GM19043 (cell line): Measurements from ENCODE around the gene NEU4.
"Not testable (repeated sequence)": the region's sequence is repeated elsewhere in the genome, so short reads cannot be mapped to it uniquely, and the experiment has no call there.

Source experiments
- ATAC-seq: cut with Tn5 transposase; IDR thresholded peaks from one replicate; pipeline ENCODE4 v1.9.1; 2021; ENCODE audit warnings: low read depth; ENCODE audit not compliant: unreplicated experiment

The NEU4 gene

GRCh38 chr2:241774419-241775222 lies 34.4 kb upstream of the NEU4 start:
- no peak for ATAC-seq

GRCh38 chr2:241775223-241776177 lies 33.5 kb upstream of the NEU4 start:
- no peak for ATAC-seq

- no peak for ATAC-seq
These were observed 32.4 kb upstream of the NEU4 start, which contains the start of gene GAL3ST2 for GRCh38 chr2:241776336-241777169. TSS of gene GAL3ST2 (plus strand) at chr2:241776822. CDS start at chr2:241776956, 134 bp downstream.

- no peak for ATAC-seq
These were observed 31.8 kb upstream of the NEU4 start for GRCh38 chr2:241777170-241777685.

GRCh38 chr2:241777686-241778627 lies 31.0 kb upstream of the NEU4 start:
- no peak for ATAC-seq

- ATAC-seq, result no peak
These were observed 27.9 kb upstream of the NEU4 start for GRCh38 chr2:241780939-241781569.

GRCh38 chr2:241782053-241782452 lies 26.9 kb upstream of the NEU4 start:
- ATAC-seq, result not testable (repeated sequence)

- ATAC-seq, result no peak
These were observed 20.9 kb upstream of the NEU4 start for GRCh38 chr2:241788135-241788534.

- ATAC-seq, result no peak
These were observed 20.4 kb upstream of the NEU4 start for GRCh38 chr2:241788572-241788971.

- ATAC-seq, result not testable (repeated sequence)
These were observed 17.6 kb upstream of the NEU4 start for GRCh38 chr2:241791385-241791784.

GRCh38 chr2:241793385-241793784 lies 15.6 kb upstream of the NEU4 start:
- ATAC-seq, result no peak

GRCh38 chr2:241794250-241794823 lies 14.7 kb upstream of the NEU4 start:
- no peak for ATAC-seq

GRCh38 chr2:241795021-241795999 lies 13.7 kb upstream of the NEU4 start:
- ATAC-seq, result no peak

- no peak for ATAC-seq
These were observed 12.8 kb upstream of the NEU4 start for GRCh38 chr2:241796209-241796608.

- ATAC-seq, result no peak
These were observed 12.3 kb upstream of the NEU4 start for GRCh38 chr2:241796610-241797138.

- no peak for ATAC-seq
These were observed 11.4 kb upstream of the NEU4 start for GRCh38 chr2:241797441-241798080.
